Spleen (tissue), 7 donors: ENCODE measurements around the gene CDK14.

Source experiments
- POLR2A ChIP-seq, 3 donors: fragments of 450-650 bp; IDR thresholded peaks; one replicate each; pipeline ENCODE4 v1.5.1; 2017; ENCODE audit warnings: antibody characterized with exemption in 3 of 3, mild to moderate bottlenecking in 1 of 3
- POLR2AphosphoS5 ChIP-seq, 3 donors: sonication (generic); formaldehyde crosslinking; IDR thresholded peaks; one replicate each; pipeline ENCODE4 v1.5.1; 2017; ENCODE audit warnings: antibody characterized with exemption in 3 of 3
- TF ChIP-seq, protein P1 (sequence below), 11 experiments: fragments of 200-600 bp in 7 of 11; fragments of 450-650 bp in 4 of 11; sonication (generic) in 4 of 11; IDR thresholded peaks in 8 of 11; conservative IDR thresholded peaks in 3 of 11; 1 replicate in 7 of 11; 2 replicates in 4 of 11; pipeline versions ENCODE4 v1.4.0 to v1.8.0; 2016 to 2021; ENCODE audit warnings: antibody characterized with exemption in 11 of 11, inconsistent platforms in 4 of 11, mild to moderate bottlenecking in 1 of 11
- donor health status: DM: no; HTN: no; CAD: no; lungs with moderate emphysema.
- donor health status: DM: no; HTN: no; CAD: no.
- donor health status: DM: no; HTN: no; CAD: no.

DNA sequence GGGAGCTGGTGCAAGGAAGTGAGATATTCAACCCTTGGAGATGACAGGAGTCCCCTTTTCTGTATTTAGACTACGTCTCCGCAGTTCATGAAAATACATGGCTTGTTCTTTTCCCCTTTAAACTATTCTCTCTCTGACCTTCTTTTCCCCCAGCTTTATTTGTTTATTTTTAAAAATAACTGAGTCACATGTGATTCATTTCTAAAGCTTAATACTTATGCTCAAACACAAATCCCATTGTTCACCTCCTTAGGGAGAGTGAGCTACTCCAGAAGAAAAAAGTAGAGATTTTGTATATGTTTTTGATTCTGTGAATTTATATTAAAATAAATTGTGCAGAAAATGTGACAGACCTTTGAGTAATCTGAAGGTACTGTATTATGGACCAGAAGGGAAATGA lies 632.2 kb downstream of the CDK14 start:
- TF ChIP-seq, protein P1, sequence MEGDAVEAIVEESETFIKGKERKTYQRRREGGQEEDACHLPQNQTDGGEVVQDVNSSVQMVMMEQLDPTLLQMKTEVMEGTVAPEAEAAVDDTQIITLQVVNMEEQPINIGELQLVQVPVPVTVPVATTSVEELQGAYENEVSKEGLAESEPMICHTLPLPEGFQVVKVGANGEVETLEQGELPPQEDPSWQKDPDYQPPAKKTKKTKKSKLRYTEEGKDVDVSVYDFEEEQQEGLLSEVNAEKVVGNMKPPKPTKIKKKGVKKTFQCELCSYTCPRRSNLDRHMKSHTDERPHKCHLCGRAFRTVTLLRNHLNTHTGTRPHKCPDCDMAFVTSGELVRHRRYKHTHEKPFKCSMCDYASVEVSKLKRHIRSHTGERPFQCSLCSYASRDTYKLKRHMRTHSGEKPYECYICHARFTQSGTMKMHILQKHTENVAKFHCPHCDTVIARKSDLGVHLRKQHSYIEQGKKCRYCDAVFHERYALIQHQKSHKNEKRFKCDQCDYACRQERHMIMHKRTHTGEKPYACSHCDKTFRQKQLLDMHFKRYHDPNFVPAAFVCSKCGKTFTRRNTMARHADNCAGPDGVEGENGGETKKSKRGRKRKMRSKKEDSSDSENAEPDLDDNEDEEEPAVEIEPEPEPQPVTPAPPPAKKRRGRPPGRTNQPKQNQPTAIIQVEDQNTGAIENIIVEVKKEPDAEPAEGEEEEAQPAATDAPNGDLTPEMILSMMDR (IDR thresholded peaks at IDR 0.05 in 8 of 11, conservative IDR thresholded peaks at IDR 0.05 in 3 of 11): no peak
- TF ChIP-seq POLR2A (IDR thresholded peaks at IDR 0.05) (no peak), POLR2AphosphoS5 (IDR thresholded peaks at IDR 0.05) (no peak)
